ENCODE measurements around the gene ST6GALNAC5. TPM values are rescaled to one million over a fixed set of nuclear protein-coding genes. Genes with fewer than 3 reads are reported as not detected.

ST6GALNAC5 gene
- total RNA-seq, 1 donor from 2014 or later: 0.26 TPM

DNA sequence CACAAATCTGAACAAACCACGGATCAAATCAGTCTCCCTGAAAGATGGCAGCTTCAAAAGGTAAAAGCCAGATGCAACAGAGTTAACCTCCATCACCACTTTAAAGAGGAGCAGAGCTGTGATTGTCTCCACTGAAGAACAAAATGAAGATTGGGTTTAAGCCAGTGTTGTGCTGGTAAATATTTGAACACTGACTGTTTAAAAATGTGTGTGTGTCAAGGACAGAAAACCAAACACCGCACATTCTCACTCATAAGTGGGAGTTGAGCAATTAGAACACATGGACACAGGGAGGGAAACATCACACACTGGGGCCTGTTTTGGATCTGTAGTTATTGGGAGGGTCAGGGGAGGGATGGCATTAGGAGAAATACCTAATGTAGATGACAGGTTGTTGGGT lies 83.9 kb downstream of the ST6GALNAC5 start:
- H3K27me3 ChIP-seq (ENCODE audit: control insufficient read depth, insufficient read depth, low read length): no peaks in the 10 kb centered on the region
- DNase-seq (ENCODE audit: low read depth): peak; percentile 12
- no peak for FAIRE-seq

GRCh38 chr1:76955652-76956051 lies 88.4 kb downstream of the ST6GALNAC5 start:
- TF ChIP-seq, protein P1, sequence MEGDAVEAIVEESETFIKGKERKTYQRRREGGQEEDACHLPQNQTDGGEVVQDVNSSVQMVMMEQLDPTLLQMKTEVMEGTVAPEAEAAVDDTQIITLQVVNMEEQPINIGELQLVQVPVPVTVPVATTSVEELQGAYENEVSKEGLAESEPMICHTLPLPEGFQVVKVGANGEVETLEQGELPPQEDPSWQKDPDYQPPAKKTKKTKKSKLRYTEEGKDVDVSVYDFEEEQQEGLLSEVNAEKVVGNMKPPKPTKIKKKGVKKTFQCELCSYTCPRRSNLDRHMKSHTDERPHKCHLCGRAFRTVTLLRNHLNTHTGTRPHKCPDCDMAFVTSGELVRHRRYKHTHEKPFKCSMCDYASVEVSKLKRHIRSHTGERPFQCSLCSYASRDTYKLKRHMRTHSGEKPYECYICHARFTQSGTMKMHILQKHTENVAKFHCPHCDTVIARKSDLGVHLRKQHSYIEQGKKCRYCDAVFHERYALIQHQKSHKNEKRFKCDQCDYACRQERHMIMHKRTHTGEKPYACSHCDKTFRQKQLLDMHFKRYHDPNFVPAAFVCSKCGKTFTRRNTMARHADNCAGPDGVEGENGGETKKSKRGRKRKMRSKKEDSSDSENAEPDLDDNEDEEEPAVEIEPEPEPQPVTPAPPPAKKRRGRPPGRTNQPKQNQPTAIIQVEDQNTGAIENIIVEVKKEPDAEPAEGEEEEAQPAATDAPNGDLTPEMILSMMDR (IDR thresholded peaks at IDR 0.05; ENCODE audit: insufficient read depth, low read length, severe bottlenecking): no peak
- Histone ChIP-seq H3K4me3 (ENCODE audit: low read depth, low read length) (no peak overlapping the region), H3K36me3 (ENCODE audit: control insufficient read depth, insufficient read depth, low read length) (no peaks in the 10 kb centered on the region), H3K27me3 (ENCODE audit: control insufficient read depth, insufficient read depth, low read length) (no peaks in the 10 kb centered on the region)
- DNase-seq (ENCODE audit: low read depth) (no peak), FAIRE-seq (no peak)

More for the DNA sequence above, 83.9 kb downstream of the ST6GALNAC5 start:
- Histone ChIP-seq H3K36me3 (ENCODE audit: control insufficient read depth, insufficient read depth, low read length) (no peaks in the 10 kb centered on the region), H3K4me3 (ENCODE audit: low read depth, low read length) (no peak overlapping the region)
- TF ChIP-seq, protein P1 (IDR thresholded peaks at IDR 0.05; ENCODE audit: insufficient read depth, low read length, severe bottlenecking): no peak

GRCh38 chr1:76957961-76958360 lies 90.7 kb downstream of the ST6GALNAC5 start:
- Histone ChIP-seq H3K4me3 (ENCODE audit: low read depth, low read length) (no peak overlapping the region), H3K36me3 (ENCODE audit: control insufficient read depth, insufficient read depth, low read length) (no peaks in the 10 kb centered on the region), H3K27me3 (ENCODE audit: control insufficient read depth, insufficient read depth, low read length) (no peaks in the 10 kb centered on the region)
- TF ChIP-seq, protein P1 (IDR thresholded peaks at IDR 0.05; ENCODE audit: insufficient read depth, low read length, severe bottlenecking): no peak
- DNase-seq (ENCODE audit: low read depth) (no peak), FAIRE-seq (no peak)

- no peak for DNase-seq (ENCODE audit: low read depth)
- H3K36me3 ChIP-seq (ENCODE audit: control insufficient read depth, insufficient read depth, low read length): no peaks in the 10 kb centered on the region
- FAIRE-seq: no peak
- H3K4me3 ChIP-seq (ENCODE audit: low read depth, low read length): no peak overlapping the region
- H3K27me3 ChIP-seq (ENCODE audit: control insufficient read depth, insufficient read depth, low read length): no peaks in the 10 kb centered on the region
- TF ChIP-seq, protein P1 (IDR thresholded peaks at IDR 0.05; ENCODE audit: insufficient read depth, low read length, severe bottlenecking): no peak
Observed at GRCh38 chr1:76958828-76959227, 91.5 kb downstream of the ST6GALNAC5 start.

- TF ChIP-seq, protein P1 (IDR thresholded peaks at IDR 0.05; ENCODE audit: insufficient read depth, low read length, severe bottlenecking): no peak
- FAIRE-seq (no peak), DNase-seq (ENCODE audit: low read depth) (no peak)
- no peaks in the 10 kb centered on the region for H3K36me3 ChIP-seq (ENCODE audit: control insufficient read depth, insufficient read depth, low read length)
- no peak overlapping the region for H3K4me3 ChIP-seq (ENCODE audit: low read depth, low read length)
- no peaks in the 10 kb centered on the region for H3K27me3 ChIP-seq (ENCODE audit: control insufficient read depth, insufficient read depth, low read length)
Observed at GRCh38 chr1:76959556-76959955, 92.3 kb downstream of the ST6GALNAC5 start.

DNA sequence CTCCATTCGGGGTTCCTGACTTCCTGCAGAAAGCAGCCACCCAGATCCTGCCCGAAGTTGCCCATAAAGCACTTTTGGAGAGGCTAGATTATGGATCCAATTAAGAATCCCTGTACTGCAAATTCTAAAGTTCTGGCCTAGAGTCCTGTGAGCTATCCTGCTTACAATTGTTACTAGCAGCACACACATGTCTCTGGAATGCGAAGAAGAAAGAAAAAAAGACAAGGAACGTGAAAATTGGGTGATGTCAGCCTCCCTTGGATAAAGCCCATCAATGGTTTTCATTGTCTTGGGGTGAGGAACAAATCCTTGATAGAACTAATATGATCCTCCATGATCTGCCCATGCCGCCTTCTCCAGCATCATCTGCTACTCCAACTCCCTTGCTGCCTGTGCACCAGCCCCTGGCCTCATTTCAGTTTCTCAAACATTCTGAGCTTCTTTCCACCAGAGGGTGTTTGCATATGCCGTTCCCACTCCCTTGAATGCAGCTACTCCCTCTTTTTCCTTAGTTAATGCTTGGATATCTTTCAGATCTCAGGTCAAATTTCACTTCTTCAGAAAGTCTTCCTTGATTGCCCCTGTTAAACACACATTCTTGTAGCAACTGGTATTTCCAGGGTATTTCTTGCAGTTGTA lies 94.0 kb downstream of the ST6GALNAC5 start:
- no peaks in the 10 kb centered on the region for H3K36me3 ChIP-seq (ENCODE audit: control insufficient read depth, insufficient read depth, low read length)
- H3K4me3 ChIP-seq (ENCODE audit: low read depth, low read length): no peak overlapping the region
- TF ChIP-seq, protein P1 (IDR thresholded peaks at IDR 0.05; ENCODE audit: insufficient read depth, low read length, severe bottlenecking): no peak
- H3K27me3 ChIP-seq (ENCODE audit: control insufficient read depth, insufficient read depth, low read length): no peaks in the 10 kb centered on the region
- DNase-seq (ENCODE audit: low read depth) (no peak), FAIRE-seq (no peak)
